D721Med (cell line): ENCODE results near the gene CTNNA3.

Source experiments
- DNase-seq: peaks from one replicate; pipeline ENCODE4 v3.0.0; 2011; ENCODE audit warnings: low spot score; ENCODE audit not compliant: insufficient read length
- FAIRE-seq: peaks from 2 replicates; lab custom pipeline; 2011; peaks lifted over from hg19 to GRCh38; lab: Jason Lieb, UNC
- CTCF ChIP-seq: IDR thresholded peaks from 2 replicates; pipeline ENCODE4 v1.5.1; 2012; ENCODE audit warnings: mild to moderate bottlenecking, control low read depth; ENCODE audit not compliant: insufficient read depth; ENCODE audit errors: missing control alignments

CTNNA3 gene

DNA sequence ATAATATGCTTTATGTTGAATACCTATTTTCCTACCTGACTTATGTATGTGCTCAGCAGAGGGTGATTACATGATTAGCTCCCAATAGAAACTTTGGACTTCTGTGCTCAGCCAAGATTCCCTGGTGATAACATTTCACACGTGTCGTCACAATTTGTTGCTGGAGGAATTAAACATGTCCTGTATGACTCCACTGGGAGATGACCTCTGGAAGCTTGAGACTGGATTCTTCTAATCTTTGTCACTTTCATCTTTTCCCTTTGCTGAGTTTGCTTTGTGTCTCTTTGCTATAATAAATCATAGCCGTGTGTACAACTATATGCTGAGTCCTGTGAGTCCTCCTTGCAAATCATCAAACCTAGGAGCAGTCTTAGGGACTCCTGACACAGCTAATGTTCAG, 891.0 kb downstream of the CTNNA3 start:
- no peak for TF ChIP-seq CTCF
- DNase-seq (no peak), FAIRE-seq (no peak)

DNA sequence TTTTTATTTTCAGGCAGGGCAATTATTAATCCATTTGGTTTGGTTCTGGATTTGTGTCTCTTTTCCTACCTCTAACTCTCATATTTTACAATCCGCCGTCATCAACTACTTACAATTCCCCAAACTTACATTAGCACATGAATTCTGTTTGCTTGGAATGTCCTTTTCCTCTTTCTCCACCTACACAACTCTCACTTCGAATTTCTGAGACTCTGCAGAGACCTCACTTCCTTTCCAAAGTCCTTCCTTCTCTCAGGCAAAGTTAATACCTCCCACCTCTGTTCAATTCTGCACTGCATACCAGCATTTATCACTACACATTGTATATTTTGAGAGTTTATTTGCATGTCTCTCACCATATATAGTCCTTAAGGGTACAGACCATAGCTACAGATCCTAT, 892.8 kb downstream of the CTNNA3 start:
- FAIRE-seq (no peak), DNase-seq (no peak)
- no peak for TF ChIP-seq CTCF

DNA sequence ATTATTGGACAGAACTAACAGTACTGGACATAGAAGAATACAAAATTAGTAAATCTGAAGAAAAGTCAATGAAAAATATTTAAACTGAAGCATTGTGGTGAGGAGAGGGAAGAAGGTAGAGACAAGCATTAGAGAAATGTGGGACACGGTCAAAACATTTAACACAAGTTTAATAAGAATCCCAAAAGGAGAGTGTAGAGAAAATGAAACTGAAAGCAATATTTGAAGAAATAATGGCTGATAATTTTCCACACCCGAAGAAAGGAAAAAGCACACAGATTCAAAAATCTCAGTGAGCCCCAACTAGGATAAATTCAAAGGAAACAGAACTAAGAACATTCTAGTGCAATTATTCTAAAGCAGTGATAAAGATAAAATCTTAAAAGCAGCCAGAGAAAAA, 896.5 kb downstream of the CTNNA3 start:
- DNase-seq (no peak), FAIRE-seq (no peak)
- no peak for TF ChIP-seq CTCF

DNA sequence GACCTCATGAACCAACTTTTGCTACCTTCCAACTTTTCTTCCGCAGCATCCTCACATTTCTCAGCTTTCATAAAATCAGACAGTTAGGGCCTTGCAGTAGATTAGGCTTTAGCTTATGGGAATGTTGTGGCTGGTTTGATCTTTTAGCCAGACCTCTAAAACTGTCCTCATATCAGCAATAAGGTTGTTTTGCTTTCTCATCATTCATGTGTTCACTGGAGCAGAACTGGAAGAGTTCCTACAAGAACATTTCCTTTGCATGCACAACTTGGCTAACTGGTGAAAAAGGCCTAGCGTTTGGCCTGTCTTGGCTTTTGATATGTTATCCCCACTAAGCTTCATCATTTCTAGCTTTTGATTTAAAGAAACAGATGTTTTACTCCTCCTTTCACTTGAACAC, 900.1 kb downstream of the CTNNA3 start:
- TF ChIP-seq CTCF: no peak
- FAIRE-seq (no peak), DNase-seq (no peak)

GRCh38 chr10:66792441-66792840, 903.6 kb downstream of the CTNNA3 start:
- TF ChIP-seq CTCF: no peak
- no peak for FAIRE-seq
- DNase-seq: no peak

- no peak for FAIRE-seq
- no peak for DNase-seq
- no peak for TF ChIP-seq CTCF
These were observed 907.6 kb downstream of the CTNNA3 start for GRCh38 chr10:66788178-66788987.

DNA sequence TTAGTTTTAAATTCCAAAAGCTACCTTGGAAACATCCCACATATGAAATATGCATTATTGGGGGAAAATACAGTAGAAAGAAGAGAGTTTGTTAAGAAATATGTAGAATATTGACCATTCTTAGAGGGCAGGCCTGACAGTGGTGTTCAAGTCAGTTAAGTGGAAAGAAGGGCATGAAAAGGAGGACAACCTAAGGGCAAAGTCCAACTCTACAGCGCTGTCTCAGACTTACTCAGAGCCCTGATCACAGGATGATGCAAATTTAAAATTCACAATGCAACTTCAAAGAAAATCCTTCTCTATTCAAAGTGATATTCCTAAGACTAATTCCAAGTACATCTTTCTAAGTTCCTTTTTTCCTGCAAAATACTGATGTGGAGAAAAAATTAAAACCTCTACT, 909.3 kb downstream of the CTNNA3 start:
- TF ChIP-seq CTCF: no peak

More for the DNA sequence above, 909.3 kb downstream of the CTNNA3 start:
- FAIRE-seq: no peak
- no peak for DNase-seq
